ES-I3 (cell line): ENCODE results near the gene PDE6A.

ENCODE experiments used
- H3K36me3 ChIP-seq: 2 replicates; pipeline ENCODE4 v1.6.1; 2013; ENCODE audit warnings: mild to moderate bottlenecking, low read length, control low read depth, moderate library complexity; ENCODE audit not compliant: insufficient read depth
- H3K4me1 ChIP-seq: 2 replicates; pipeline ENCODE4 v1.6.1; 2013; ENCODE audit warnings: mild to moderate bottlenecking, control low read depth, low read length; ENCODE audit not compliant: insufficient read depth
- H3K9ac ChIP-seq: 2 replicates; pipeline ENCODE4 v1.6.1; 2013; ENCODE audit warnings: low read depth, mild to moderate bottlenecking, low read length, moderate library complexity
- H3K9me3 ChIP-seq: 2 replicates; pipeline ENCODE4 v1.6.1; 2013; ENCODE audit warnings: mild to moderate bottlenecking, low read length, moderate library complexity; ENCODE audit not compliant: control insufficient read depth, insufficient read depth

Gene PDE6A

DNA sequence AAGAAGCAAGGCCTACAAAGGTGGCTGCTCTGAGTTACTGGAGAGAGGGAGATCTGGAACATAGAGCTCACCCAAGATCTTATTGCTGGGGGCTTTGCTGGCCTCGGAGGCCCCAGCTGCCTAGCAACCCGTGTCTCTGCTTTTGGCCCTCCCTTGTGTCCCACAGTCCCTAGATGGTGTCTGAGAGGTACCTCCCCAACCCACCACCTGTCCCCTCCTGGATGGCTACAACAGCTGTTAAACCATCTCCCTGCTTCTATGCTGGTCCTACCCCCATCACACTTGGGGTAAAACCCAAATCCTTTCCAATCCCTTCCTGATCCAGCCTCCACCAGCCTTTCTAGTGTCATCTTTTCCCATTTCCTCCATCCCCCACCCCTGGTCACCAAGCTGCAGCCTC is 127.9 kb downstream of the PDE6A start:
- Histone ChIP-seq H3K36me3 (peaks cover 3% of the 10 kb centered on the region; the same call in 1 of the 2 replicates), H3K4me1 (no peaks in the 10 kb centered on the region), H3K9ac (no peak overlapping the region), H3K9me3 (no peaks in the 10 kb centered on the region)

DNA sequence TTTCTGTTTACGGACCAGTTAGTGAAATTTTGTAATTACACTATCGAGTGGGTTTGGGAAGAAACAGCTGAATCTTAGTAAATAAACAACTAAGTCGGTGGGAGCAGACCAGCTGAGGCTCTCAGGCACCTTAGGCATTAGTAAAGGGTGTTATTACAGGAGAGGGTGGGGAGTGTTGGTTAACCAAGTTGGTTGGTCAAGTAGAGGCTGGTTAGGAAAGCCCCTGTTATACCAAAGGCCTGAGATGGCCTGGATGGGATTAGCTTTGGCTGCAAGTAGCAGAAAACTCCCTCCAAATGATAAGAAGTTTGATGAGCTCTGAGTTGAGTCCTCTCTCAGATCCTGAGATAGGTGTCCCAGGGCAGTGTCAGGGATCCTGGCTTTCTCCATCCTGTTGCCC is 133.1 kb downstream of the PDE6A start:
- Histone ChIP-seq H3K9ac (no peak overlapping the region), H3K9me3 (no peaks in the 10 kb centered on the region), H3K36me3 (no peaks in the 10 kb centered on the region; the same call in 1 of the 2 replicates), H3K4me1 (peaks cover 9% of the 10 kb centered on the region)

- no peaks in the 10 kb centered on the region; the same call in 1 of the 2 replicates for H3K36me3 ChIP-seq
These were observed 133.7 kb downstream of the PDE6A start for GRCh38 chr5:149810856-149811255.

GRCh38 chr5:149809931-149810691 is 134.5 kb downstream of the PDE6A start:
- peaks cover 17% of the 10 kb centered on the region for H3K4me1 ChIP-seq
- H3K9me3 ChIP-seq: no peaks in the 10 kb centered on the region
- no peaks in the 10 kb centered on the region; the same call in 1 of the 2 replicates for H3K36me3 ChIP-seq
- H3K9ac ChIP-seq: no peak overlapping the region

More at GRCh38 chr5:149810856-149811255, 133.7 kb downstream of the PDE6A start:
- peaks cover 14% of the 10 kb centered on the region for H3K4me1 ChIP-seq
- H3K9ac ChIP-seq: no peak overlapping the region
- no peaks in the 10 kb centered on the region for H3K9me3 ChIP-seq

DNA sequence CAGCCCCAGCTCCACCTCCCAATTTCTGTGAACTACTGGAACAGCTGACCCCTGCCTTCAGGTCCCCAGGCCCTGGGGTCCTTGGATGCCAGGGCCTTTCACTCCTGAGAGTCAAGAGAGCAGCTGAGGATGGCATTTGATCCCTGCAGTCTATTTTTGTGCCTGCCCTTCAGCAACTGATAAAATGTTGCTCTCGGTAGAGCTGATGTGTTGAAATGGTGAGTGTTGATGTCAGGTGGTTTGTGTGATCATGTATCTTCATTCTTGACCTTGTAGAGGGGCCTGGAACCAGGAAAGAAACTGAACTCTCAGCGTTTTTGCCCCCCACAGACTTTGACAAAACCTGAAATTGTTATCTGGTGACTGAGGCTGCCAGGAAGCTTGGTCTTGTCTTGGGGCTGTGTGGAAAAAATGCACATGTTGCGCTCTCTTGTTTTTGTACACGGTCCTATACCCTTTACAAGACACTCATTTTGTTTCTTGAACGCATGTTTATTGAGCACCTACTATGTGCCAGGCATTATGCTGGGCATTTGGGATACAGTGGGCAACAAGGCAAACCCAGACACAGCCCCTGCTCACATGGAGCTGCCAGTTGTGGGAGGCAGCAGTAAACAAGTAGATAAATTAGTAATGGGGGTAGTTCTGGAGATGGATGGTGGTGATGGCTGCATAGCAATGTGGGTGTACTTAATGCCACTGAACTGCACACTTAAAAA is 136.2 kb downstream of the PDE6A start:
- H3K9me3 ChIP-seq: no peaks in the 10 kb centered on the region
- no peak overlapping the region for H3K9ac ChIP-seq
- no peaks in the 10 kb centered on the region; the same call in 1 of the 2 replicates for H3K36me3 ChIP-seq
- peaks cover 24% of the 10 kb centered on the region for H3K4me1 ChIP-seq
